GM21447 (cell line): Measurements from ENCODE around the gene SPR.

Source experiments
- ATAC-seq: cut with Tn5 transposase; IDR thresholded peaks from one replicate; pipeline ENCODE4 v1.9.1; 2021; ENCODE audit not compliant: unreplicated experiment

Gene SPR

GRCh38 chr2:72915320-72915906 lies 28.2 kb downstream of the SPR start:
- no peak for ATAC-seq

- ATAC-seq, result peak; percentile 47
These were observed 28.9 kb downstream of the SPR start for GRCh38 chr2:72915907-72916742.

- ATAC-seq, result peak; percentile 11
These were observed 29.5 kb downstream of the SPR start for GRCh38 chr2:72916743-72917137.

- peak; percentile 39 for ATAC-seq
These were observed 30.1 kb downstream of the SPR start, which contains the start of gene EMX1 for GRCh38 chr2:72917138-72917876. Gene EMX1, plus strand, starts transcription at chr2:72917519. Its CDS starts 334 bp downstream, at chr2:72917853.

GRCh38 chr2:72917877-72918553 lies 30.8 kb downstream of the SPR start:
- no peak for ATAC-seq

- ATAC-seq, result no peak
These were observed 32.5 kb downstream of the SPR start for GRCh38 chr2:72919414-72920317.

GRCh38 chr2:72920318-72921087 lies 33.3 kb downstream of the SPR start:
- ATAC-seq, result no peak

- ATAC-seq, result no peak
These were observed 34.1 kb downstream of the SPR start for GRCh38 chr2:72921088-72921851.

- no peak for ATAC-seq
These were observed 34.6 kb downstream of the SPR start for GRCh38 chr2:72921853-72922252.

- ATAC-seq, result no peak
These were observed 36.7 kb downstream of the SPR start for GRCh38 chr2:72923833-72924352.

- ATAC-seq, result no peak
These were observed 37.4 kb downstream of the SPR start for GRCh38 chr2:72924353-72925240.

GRCh38 chr2:72925328-72925943 lies 38.2 kb downstream of the SPR start:
- no peak for ATAC-seq

GRCh38 chr2:72926368-72926767 lies 39.2 kb downstream of the SPR start:
- no peak for ATAC-seq

GRCh38 chr2:72926811-72927465 lies 39.7 kb downstream of the SPR start:
- ATAC-seq, result no peak

GRCh38 chr2:72927619-72928550 lies 40.7 kb downstream of the SPR start:
- ATAC-seq, result no peak
